Measurements from ENCODE around the gene CFAP141.
"Not testable (repeated sequence)": the region's sequence is repeated elsewhere in the genome, so short reads cannot be mapped to it uniquely, and the experiment has no call there.

CFAP141 gene

GRCh38 chr1:154208677-154209388, 2.7 kb upstream of the CFAP141 start:
- H3K27me3 ChIP-seq (ENCODE audit: control insufficient read depth in 1 of 2, insufficient read depth in 2 of 2, low read length in 2 of 2), result no peaks in the 10 kb centered on the region
- H3K9ac ChIP-seq (ENCODE audit: low read length in 2 of 2), result no peak overlapping the region
- H3K4me1 ChIP-seq (ENCODE audit: control insufficient read depth, insufficient read depth, low read length), result no peaks in the 10 kb centered on the region
- no peak overlapping the region for H3K4me3 ChIP-seq (ENCODE audit: low read length in 2 of 2)
- no peak overlapping the region for H3K27ac ChIP-seq (ENCODE audit: low read length)
- no peaks in the 10 kb centered on the region for H3K9me3 ChIP-seq (ENCODE audit: control insufficient read depth in 2 of 2, low read length in 2 of 2)
- H3K36me3 ChIP-seq (ENCODE audit: control insufficient read depth in 2 of 2, insufficient read depth in 2 of 2, low read length in 2 of 2), result peaks cover 52 to 53% of the 10 kb centered on the region in 2 donors

GRCh38 chr1:154207262-154207661, 1.1 kb upstream of the CFAP141 start:
- Histone ChIP-seq H3K9me3 (ENCODE audit: control insufficient read depth in 2 of 2, low read length in 2 of 2) (no peaks in the 10 kb centered on the region), H3K27ac (ENCODE audit: low read length) (no peak overlapping the region), H3K4me1 (ENCODE audit: control insufficient read depth, insufficient read depth, low read length) (no peaks in the 10 kb centered on the region), H3K27me3 (ENCODE audit: control insufficient read depth in 1 of 2, insufficient read depth in 2 of 2, low read length in 2 of 2) (no peaks in the 10 kb centered on the region), H3K36me3 (ENCODE audit: control insufficient read depth in 2 of 2, insufficient read depth in 2 of 2, low read length in 2 of 2) (peaks cover 39% of the 10 kb centered on the region in 2 donors), H3K4me3 (ENCODE audit: low read length in 2 of 2) (no peak overlapping the region), H3K9ac (ENCODE audit: low read length in 2 of 2) (no peak overlapping the region)

- H3K9ac ChIP-seq (ENCODE audit: low read length in 2 of 2); H3K4me1 ChIP-seq (ENCODE audit: control insufficient read depth, insufficient read depth, low read length); H3K9me3 ChIP-seq (ENCODE audit: control insufficient read depth in 2 of 2, low read length in 2 of 2); H3K27me3 ChIP-seq (ENCODE audit: control insufficient read depth in 1 of 2, insufficient read depth in 2 of 2, low read length in 2 of 2); H3K4me3 ChIP-seq (ENCODE audit: low read length in 2 of 2); H3K27ac ChIP-seq (ENCODE audit: low read length): not testable (repeated sequence)
- H3K36me3 ChIP-seq (ENCODE audit: control insufficient read depth in 2 of 2, insufficient read depth in 2 of 2, low read length in 2 of 2), result peaks cover 31 to 33% of the 10 kb centered on the region in 2 donors
Measured at GRCh38 chr1:154205778-154206177, 355 bp downstream of the CFAP141 start.

- Histone ChIP-seq H3K9ac (ENCODE audit: low read length in 2 of 2) (peak overlapping the region in 1 of 2 donors; percentile 47), H3K4me1 (ENCODE audit: control insufficient read depth, insufficient read depth, low read length) (no peaks in the 10 kb centered on the region), H3K27me3 (ENCODE audit: control insufficient read depth in 1 of 2, insufficient read depth in 2 of 2, low read length in 2 of 2) (no peaks in the 10 kb centered on the region), H3K4me3 (ENCODE audit: low read length in 2 of 2) (no peak overlapping the region), H3K27ac (ENCODE audit: low read length) (no peak overlapping the region), H3K9me3 (ENCODE audit: control insufficient read depth in 2 of 2, low read length in 2 of 2) (no peaks in the 10 kb centered on the region), H3K36me3 (ENCODE audit: control insufficient read depth in 2 of 2, insufficient read depth in 2 of 2, low read length in 2 of 2) (no peaks in the 10 kb centered on the region)
Measured at GRCh38 chr1:154199563-154199879, 6.6 kb downstream of the CFAP141 start.

- Histone ChIP-seq H3K36me3 (ENCODE audit: control insufficient read depth in 2 of 2, insufficient read depth in 2 of 2, low read length in 2 of 2) (no peaks in the 10 kb centered on the region), H3K9me3 (ENCODE audit: control insufficient read depth in 2 of 2, low read length in 2 of 2) (no peaks in the 10 kb centered on the region), H3K4me1 (ENCODE audit: control insufficient read depth, insufficient read depth, low read length) (no peaks in the 10 kb centered on the region), H3K27ac (ENCODE audit: low read length) (no peak overlapping the region), H3K27me3 (ENCODE audit: control insufficient read depth in 1 of 2, insufficient read depth in 2 of 2, low read length in 2 of 2) (no peaks in the 10 kb centered on the region), H3K4me3 (ENCODE audit: low read length in 2 of 2) (peak overlapping the region in 1 of 2 donors; percentile 47), H3K9ac (ENCODE audit: low read length in 2 of 2) (peak overlapping the region in 1 of 2 donors; percentile 47)
Measured at GRCh38 chr1:154198756-154199562, 7.2 kb downstream of the CFAP141 start.

GRCh38 chr1:154193821-154194220, 12.3 kb downstream of the CFAP141 start:
- H3K36me3 ChIP-seq (ENCODE audit: control insufficient read depth in 2 of 2, insufficient read depth in 2 of 2, low read length in 2 of 2), result no peaks in the 10 kb centered on the region
- H3K27ac ChIP-seq (ENCODE audit: low read length), result no peak overlapping the region
- no peaks in the 10 kb centered on the region for H3K4me1 ChIP-seq (ENCODE audit: control insufficient read depth, insufficient read depth, low read length)
- no peak overlapping the region for H3K9ac ChIP-seq (ENCODE audit: low read length in 2 of 2)
- no peak overlapping the region for H3K4me3 ChIP-seq (ENCODE audit: low read length in 2 of 2)
- H3K9me3 ChIP-seq (ENCODE audit: control insufficient read depth in 2 of 2, low read length in 2 of 2), result no peaks in the 10 kb centered on the region
- H3K27me3 ChIP-seq (ENCODE audit: control insufficient read depth in 1 of 2, insufficient read depth in 2 of 2, low read length in 2 of 2), result peaks cover 5 to 10% of the 10 kb centered on the region in 2 donors

GRCh38 chr1:154192476-154192875, 13.7 kb downstream of the CFAP141 start:
- no peak overlapping the region for H3K4me3 ChIP-seq (ENCODE audit: low read length in 2 of 2)
- H3K27ac ChIP-seq (ENCODE audit: low read length), result no peak overlapping the region
- H3K9me3 ChIP-seq (ENCODE audit: control insufficient read depth in 2 of 2, low read length in 2 of 2), result no peaks in the 10 kb centered on the region
- H3K27me3 ChIP-seq (ENCODE audit: control insufficient read depth in 1 of 2, insufficient read depth in 2 of 2, low read length in 2 of 2), result peaks cover 5 to 10% of the 10 kb centered on the region in 2 donors
- H3K4me1 ChIP-seq (ENCODE audit: control insufficient read depth, insufficient read depth, low read length), result no peaks in the 10 kb centered on the region
- no peak overlapping the region for H3K9ac ChIP-seq (ENCODE audit: low read length in 2 of 2)
- H3K36me3 ChIP-seq (ENCODE audit: control insufficient read depth in 2 of 2, insufficient read depth in 2 of 2, low read length in 2 of 2), result no peaks in the 10 kb centered on the region

- no peak within 1 kb of the TSS for H3K27ac ChIP-seq (ENCODE audit: low read length)
- no peak within 1 kb of the TSS for H3K4me3 ChIP-seq (ENCODE audit: low read length in 2 of 2)
- H3K4me1 ChIP-seq (ENCODE audit: control insufficient read depth, insufficient read depth, low read length), result no peaks in the 10 kb centered on the region
Measured at GRCh38 chr1:154191990-154192461, 14.1 kb downstream of the CFAP141 start, which contains the start of gene TPM3. TPM3 (minus strand) TSS chr1:154192100; CDS start chr1:154192018, 82 bp downstream.

GRCh38 chr1:154190550-154190949, 15.6 kb downstream of the CFAP141 start:
- H3K27me3 ChIP-seq (ENCODE audit: control insufficient read depth in 1 of 2, insufficient read depth in 2 of 2, low read length in 2 of 2), result peaks cover 5 to 10% of the 10 kb centered on the region in 2 donors
- no peak overlapping the region for H3K4me3 ChIP-seq (ENCODE audit: low read length in 2 of 2)
- no peak overlapping the region for H3K27ac ChIP-seq (ENCODE audit: low read length)
- H3K9ac ChIP-seq (ENCODE audit: low read length in 2 of 2), result no peak overlapping the region
- H3K4me1 ChIP-seq (ENCODE audit: control insufficient read depth, insufficient read depth, low read length), result no peaks in the 10 kb centered on the region
- no peaks in the 10 kb centered on the region for H3K9me3 ChIP-seq (ENCODE audit: control insufficient read depth in 2 of 2, low read length in 2 of 2)
- H3K36me3 ChIP-seq (ENCODE audit: control insufficient read depth in 2 of 2, insufficient read depth in 2 of 2, low read length in 2 of 2), result no peaks in the 10 kb centered on the region

More at GRCh38 chr1:154191990-154192461, 14.1 kb downstream of the CFAP141 start, which contains the start of gene TPM3:
- H3K36me3 ChIP-seq (ENCODE audit: control insufficient read depth in 2 of 2, insufficient read depth in 2 of 2, low read length in 2 of 2), result no peaks in the 10 kb centered on the region
- H3K9ac ChIP-seq (ENCODE audit: low read length in 2 of 2), result no peak within 1 kb of the TSS
- H3K9me3 ChIP-seq (ENCODE audit: control insufficient read depth in 2 of 2, low read length in 2 of 2), result no peaks in the 10 kb centered on the region
- H3K27me3 ChIP-seq (ENCODE audit: control insufficient read depth in 1 of 2, insufficient read depth in 2 of 2, low read length in 2 of 2), result peaks cover 5 to 10% of the 10 kb centered on the region in 2 donors

- no peak overlapping the region for H3K27ac ChIP-seq (ENCODE audit: low read length)
- H3K9me3 ChIP-seq (ENCODE audit: control insufficient read depth in 2 of 2, low read length in 2 of 2), result no peaks in the 10 kb centered on the region
- no peak overlapping the region for H3K4me3 ChIP-seq (ENCODE audit: low read length in 2 of 2)
Measured at GRCh38 chr1:154186852-154187501, 19.2 kb downstream of the CFAP141 start.

More at GRCh38 chr1:154186852-154187501, 19.2 kb downstream of the CFAP141 start:
- H3K27me3 ChIP-seq (ENCODE audit: control insufficient read depth in 1 of 2, insufficient read depth in 2 of 2, low read length in 2 of 2), result peaks cover 0 to 8% of the 10 kb centered on the region in 2 donors
- H3K9ac ChIP-seq (ENCODE audit: low read length in 2 of 2), result no peak overlapping the region
- peaks cover 11% of the 10 kb centered on the region for H3K4me1 ChIP-seq (ENCODE audit: control insufficient read depth, insufficient read depth, low read length)
- no peaks in the 10 kb centered on the region for H3K36me3 ChIP-seq (ENCODE audit: control insufficient read depth in 2 of 2, insufficient read depth in 2 of 2, low read length in 2 of 2)
